Calu3 (cell line): ENCODE results near the gene HDHD3. TPM values are rescaled to one million over a fixed set of nuclear protein-coding genes. Genes with fewer than 3 reads are reported as not detected.

Source experiments
- BruUV-seq: library from RNA; stranded (reverse); fragments of 400-500 nt; replicated peaks from 2 replicates; lab custom pipeline; 2021; lab: Mats Ljungman, UMichigan
- CTCF ChIA-PET: fragments of 300-600 bp; sonication (Branson Sonifier 250); formaldehyde crosslinking; loops from one replicate; lab custom pipeline; 2022; ENCODE audit warnings: antibody characterized with exemption; lab: Charles Lee
- DNase-seq: peaks from one replicate; pipeline ENCODE4 v3.0.0; 2022
- H3K27ac Mint-ChIP-seq: one replicate; pipeline ENCODE4 v1.8.0; 2022; ENCODE audit warnings: mixed read lengths; ENCODE audit not compliant: unreplicated experiment
- H3K27me3 Mint-ChIP-seq: one replicate; pipeline ENCODE4 v1.8.0; 2022; ENCODE audit warnings: mixed read lengths; ENCODE audit not compliant: unreplicated experiment
- H3K36me3 Mint-ChIP-seq: one replicate; pipeline ENCODE4 v1.8.0; 2022; ENCODE audit warnings: mild to moderate bottlenecking, moderate library complexity, mixed read lengths; ENCODE audit not compliant: insufficient read depth, unreplicated experiment
- H3K4me1 Mint-ChIP-seq: one replicate; pipeline ENCODE4 v1.8.0; 2022; ENCODE audit warnings: mild to moderate bottlenecking, low read depth, mixed read lengths; ENCODE audit not compliant: unreplicated experiment
- H3K4me3 Mint-ChIP-seq: one replicate; pipeline ENCODE4 v1.8.0; 2022; ENCODE audit warnings: mild to moderate bottlenecking, low read depth, moderate library complexity, mixed read lengths; ENCODE audit not compliant: unreplicated experiment
- H3K9me3 Mint-ChIP-seq: one replicate; pipeline ENCODE4 v1.8.0; 2022; ENCODE audit warnings: low read depth, mixed read lengths; ENCODE audit not compliant: unreplicated experiment
- intact Hi-C: fragments of 100-400 bp; cut with micrococcal nuclease; formaldehyde crosslinking; loops from one replicate; pipeline ENCODE4 v1.10.0; 2022; ENCODE audit not compliant: unreplicated experiment
- total RNA-seq: library from RNA; stranded (reverse); gene quantifications from 2 replicates; pipeline ENCODE4 v1.2.3, GENCODE V29; 2022
- TF ChIP-seq, protein P1 (sequence below): fragments of 200-600 bp; IDR thresholded peaks from one replicate; pipeline ENCODE4 v1.8.0; 2022; ENCODE audit warnings: antibody characterized with exemption; ENCODE audit not compliant: unreplicated experiment

The HDHD3 gene
- total RNA-seq, 1 experiment from 2014 or later, result 30.8 TPM

GRCh38 chr9:113364951-113365350 lies 11.8 kb downstream of the HDHD3 start:
- no peaks in the 10 kb centered on the region for H3K36me3 Mint-ChIP-seq
- H3K27me3 Mint-ChIP-seq, result no peaks in the 10 kb centered on the region
- H3K4me1 Mint-ChIP-seq, result no peaks in the 10 kb centered on the region
- H3K9me3 Mint-ChIP-seq, result no peaks in the 10 kb centered on the region
- DNase-seq, result no peak
- BruUV-seq, result no TSS peak
- H3K27ac Mint-ChIP-seq, result no peak overlapping the region
- no peak overlapping the region for H3K4me3 Mint-ChIP-seq
- CTCF ChIA-PET, result interaction anchor here (1.2 kb wide), 1 partner anchor 23 kb away, joined by 6 read pairs; no protein-coding TSS in a partner anchor
- TF ChIP-seq, protein P1, sequence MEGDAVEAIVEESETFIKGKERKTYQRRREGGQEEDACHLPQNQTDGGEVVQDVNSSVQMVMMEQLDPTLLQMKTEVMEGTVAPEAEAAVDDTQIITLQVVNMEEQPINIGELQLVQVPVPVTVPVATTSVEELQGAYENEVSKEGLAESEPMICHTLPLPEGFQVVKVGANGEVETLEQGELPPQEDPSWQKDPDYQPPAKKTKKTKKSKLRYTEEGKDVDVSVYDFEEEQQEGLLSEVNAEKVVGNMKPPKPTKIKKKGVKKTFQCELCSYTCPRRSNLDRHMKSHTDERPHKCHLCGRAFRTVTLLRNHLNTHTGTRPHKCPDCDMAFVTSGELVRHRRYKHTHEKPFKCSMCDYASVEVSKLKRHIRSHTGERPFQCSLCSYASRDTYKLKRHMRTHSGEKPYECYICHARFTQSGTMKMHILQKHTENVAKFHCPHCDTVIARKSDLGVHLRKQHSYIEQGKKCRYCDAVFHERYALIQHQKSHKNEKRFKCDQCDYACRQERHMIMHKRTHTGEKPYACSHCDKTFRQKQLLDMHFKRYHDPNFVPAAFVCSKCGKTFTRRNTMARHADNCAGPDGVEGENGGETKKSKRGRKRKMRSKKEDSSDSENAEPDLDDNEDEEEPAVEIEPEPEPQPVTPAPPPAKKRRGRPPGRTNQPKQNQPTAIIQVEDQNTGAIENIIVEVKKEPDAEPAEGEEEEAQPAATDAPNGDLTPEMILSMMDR, result no peak
- intact Hi-C loops, result no loop called here

GRCh38 chr9:113363336-113363735 lies 13.4 kb downstream of the HDHD3 start:
- Mint-ChIP-seq H3K4me3 (no peak overlapping the region), H3K27ac (no peak overlapping the region), H3K36me3 (no peaks in the 10 kb centered on the region), H3K27me3 (no peaks in the 10 kb centered on the region), H3K9me3 (no peaks in the 10 kb centered on the region), H3K4me1 (no peaks in the 10 kb centered on the region)
- BruUV-seq, result no TSS peak
- intact Hi-C loops, result no loop called here
- CTCF ChIA-PET, result interaction anchor here (0.6 kb wide), 1 partner anchor 62 kb away, joined by 4 read pairs; no protein-coding TSS in a partner anchor
- TF ChIP-seq, protein P1, result no peak
- no peak for DNase-seq

- no TSS peak for BruUV-seq
- Mint-ChIP-seq H3K4me1 (no peaks in the 10 kb centered on the region), H3K27me3 (no peaks in the 10 kb centered on the region), H3K27ac (no peak overlapping the region), H3K36me3 (no peaks in the 10 kb centered on the region), H3K9me3 (no peaks in the 10 kb centered on the region), H3K4me3 (no peak overlapping the region)
- TF ChIP-seq, protein P1, result no peak
- CTCF ChIA-PET, result interaction anchor here (0.6 kb wide), 1 partner anchor 44 kb away, joined by 3 read pairs; no protein-coding TSS in a partner anchor
- DNase-seq, result no peak
- intact Hi-C loops, result no loop called here
Observed at GRCh38 chr9:113361304-113362018, 15.3 kb downstream of the HDHD3 start.

GRCh38 chr9:113360242-113360842 lies 16.4 kb downstream of the HDHD3 start:
- TF ChIP-seq, protein P1, result no peak
- H3K4me1 Mint-ChIP-seq, result no peaks in the 10 kb centered on the region
- BruUV-seq, result no TSS peak
- H3K27me3 Mint-ChIP-seq, result no peaks in the 10 kb centered on the region
- DNase-seq, result no peak
- H3K9me3 Mint-ChIP-seq, result no peaks in the 10 kb centered on the region
- H3K36me3 Mint-ChIP-seq, result no peaks in the 10 kb centered on the region
- H3K27ac Mint-ChIP-seq, result no peak overlapping the region
- intact Hi-C loops, result no loop called here
- CTCF ChIA-PET, result no interaction called here
- H3K4me3 Mint-ChIP-seq, result no peak overlapping the region
